Measurements from ENCODE around the gene ADAMTS3.
"Not testable (repeated sequence)": the region's sequence is repeated elsewhere in the genome, so short reads cannot be mapped to it uniquely, and the experiment has no call there.

GRCh38 chr4:72425908-72426307 is 143.1 kb downstream of the ADAMTS3 start:
- TF ChIP-seq, protein P1, sequence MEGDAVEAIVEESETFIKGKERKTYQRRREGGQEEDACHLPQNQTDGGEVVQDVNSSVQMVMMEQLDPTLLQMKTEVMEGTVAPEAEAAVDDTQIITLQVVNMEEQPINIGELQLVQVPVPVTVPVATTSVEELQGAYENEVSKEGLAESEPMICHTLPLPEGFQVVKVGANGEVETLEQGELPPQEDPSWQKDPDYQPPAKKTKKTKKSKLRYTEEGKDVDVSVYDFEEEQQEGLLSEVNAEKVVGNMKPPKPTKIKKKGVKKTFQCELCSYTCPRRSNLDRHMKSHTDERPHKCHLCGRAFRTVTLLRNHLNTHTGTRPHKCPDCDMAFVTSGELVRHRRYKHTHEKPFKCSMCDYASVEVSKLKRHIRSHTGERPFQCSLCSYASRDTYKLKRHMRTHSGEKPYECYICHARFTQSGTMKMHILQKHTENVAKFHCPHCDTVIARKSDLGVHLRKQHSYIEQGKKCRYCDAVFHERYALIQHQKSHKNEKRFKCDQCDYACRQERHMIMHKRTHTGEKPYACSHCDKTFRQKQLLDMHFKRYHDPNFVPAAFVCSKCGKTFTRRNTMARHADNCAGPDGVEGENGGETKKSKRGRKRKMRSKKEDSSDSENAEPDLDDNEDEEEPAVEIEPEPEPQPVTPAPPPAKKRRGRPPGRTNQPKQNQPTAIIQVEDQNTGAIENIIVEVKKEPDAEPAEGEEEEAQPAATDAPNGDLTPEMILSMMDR (IDR thresholded peaks at IDR 0.05) = not testable (repeated sequence)
- not testable (repeated sequence) for TF ChIP-seq EP300, POLR2AphosphoS5 (IDR thresholded peaks at IDR 0.05)

All from stomach (tissue), 4 donors.